ENCODE measurements around the gene UHRF1.

Gene UHRF1

GRCh38 chr19:4990306-4990705 is 81.0 kb downstream of the UHRF1 start:
- TF ChIP-seq CTCF (IDR thresholded peaks at IDR 0.05): no peak

GRCh38 chr19:4991538-4991937 is 82.2 kb downstream of the UHRF1 start:
- TF ChIP-seq CTCF (IDR thresholded peaks at IDR 0.05): no peak

GRCh38 chr19:4991996-4992698 is 82.8 kb downstream of the UHRF1 start:
- no peak for TF ChIP-seq CTCF (IDR thresholded peaks at IDR 0.05)

- TF ChIP-seq CTCF (IDR thresholded peaks at IDR 0.05): no peak
These were observed 84.4 kb downstream of the UHRF1 start for GRCh38 chr19:4993683-4994082.

- no peak for TF ChIP-seq CTCF (IDR thresholded peaks at IDR 0.05)
These were observed 87.4 kb downstream of the UHRF1 start for GRCh38 chr19:4996701-4997100.

- no peak for TF ChIP-seq CTCF (IDR thresholded peaks at IDR 0.05)
These were observed 88.0 kb downstream of the UHRF1 start for GRCh38 chr19:4997297-4997696.

- TF ChIP-seq CTCF (IDR thresholded peaks at IDR 0.05): no peak
These were observed 90.9 kb downstream of the UHRF1 start for GRCh38 chr19:5000120-5000611.

GRCh38 chr19:5001615-5002014 is 92.3 kb downstream of the UHRF1 start:
- TF ChIP-seq CTCF (IDR thresholded peaks at IDR 0.05): peak; percentile 78
